ENCODE measurements around the gene CDK5RAP2.

The CDK5RAP2 gene

GRCh38 chr9:120603010-120603409, 23.0 kb upstream of the CDK5RAP2 start:
- Histone ChIP-seq H3K27ac (ENCODE audit: low read depth, low read length) (no peak overlapping the region), H3K79me1 (ENCODE audit: low read length) (no peaks in the 10 kb centered on the region), H3K27me3 (ENCODE audit: insufficient read depth, low read length) (no peaks in the 10 kb centered on the region), H3K9ac (ENCODE audit: low read length) (no peak overlapping the region), H2BK12ac (ENCODE audit: low read length) (no peak overlapping the region), H3K4me2 (ENCODE audit: low read length) (no peak overlapping the region), H3K36me3 (ENCODE audit: control insufficient read depth in 1 of 2, insufficient read depth in 2 of 2, low read length in 2 of 2) (no peaks in the 10 kb centered on the region), H3K4ac (ENCODE audit: low read depth, low read length) (no peak overlapping the region), H3K79me2 (ENCODE audit: control insufficient read depth, insufficient read depth, low read length, poor library complexity) (no peaks in the 10 kb centered on the region), H3K18ac (ENCODE audit: low read length) (no peak overlapping the region), H2AK5ac (ENCODE audit: low read length) (no peak overlapping the region), H3K4me1 (ENCODE audit: control insufficient read depth in 1 of 2, insufficient read depth in 2 of 2, low read length in 2 of 2) (no peaks in the 10 kb centered on the region), H2BK5ac (ENCODE audit: low read depth, low read length, poor library complexity) (no peak overlapping the region), H4K12ac (ENCODE audit: low read depth, low read length) (no peak overlapping the region), H4K8ac (ENCODE audit: low read depth, low read length) (no peak overlapping the region), H3K14ac (ENCODE audit: low read length) (no peak overlapping the region), H2BK120ac (ENCODE audit: insufficient read depth, low read length, poor library complexity) (no peak overlapping the region), H3K23ac (ENCODE audit: low read length) (no peak overlapping the region), H3K4me3 (ENCODE audit: low read depth, low read length) (no peak overlapping the region), H2AFZ (ENCODE audit: insufficient read depth, low read length, poor library complexity) (no peak overlapping the region), H3K9me3 (ENCODE audit: insufficient read depth, low read depth, low read length) (peaks cover 3% of the 10 kb centered on the region), H4K91ac (ENCODE audit: low read depth, low read length) (no peak overlapping the region)
- DNase-seq = no peak
- WGBS (ENCODE audit: extremely low coverage, insufficient coverage, insufficient read length) = no CpG with 5 or more reads among the region's 1 CpG

- no peak overlapping the region for H4K8ac ChIP-seq (ENCODE audit: low read depth, low read length)
- no peaks in the 10 kb centered on the region for H3K27me3 ChIP-seq (ENCODE audit: insufficient read depth, low read length)
- H3K27ac ChIP-seq (ENCODE audit: low read depth, low read length) = no peak overlapping the region
- no CpG with 5 or more reads among the region's 2 CpGs for WGBS (ENCODE audit: extremely low coverage, insufficient coverage, insufficient read length)
- H2BK12ac ChIP-seq (ENCODE audit: low read length) = no peak overlapping the region
- no peak for DNase-seq
- H4K12ac ChIP-seq (ENCODE audit: low read depth, low read length) = no peak overlapping the region
- H3K4me2 ChIP-seq (ENCODE audit: low read length) = no peak overlapping the region
- H2AK5ac ChIP-seq (ENCODE audit: low read length) = no peak overlapping the region
- no peaks in the 10 kb centered on the region for H3K79me2 ChIP-seq (ENCODE audit: control insufficient read depth, insufficient read depth, low read length, poor library complexity)
- no peak overlapping the region for H2BK5ac ChIP-seq (ENCODE audit: low read depth, low read length, poor library complexity)
- no peaks in the 10 kb centered on the region for H3K4me1 ChIP-seq (ENCODE audit: control insufficient read depth in 1 of 2, insufficient read depth in 2 of 2, low read length in 2 of 2)
- H3K9ac ChIP-seq (ENCODE audit: low read length) = no peak overlapping the region
- H3K14ac ChIP-seq (ENCODE audit: low read length) = no peak overlapping the region
- H2BK120ac ChIP-seq (ENCODE audit: insufficient read depth, low read length, poor library complexity) = no peak overlapping the region
- no peak overlapping the region for H3K18ac ChIP-seq (ENCODE audit: low read length)
- no peak overlapping the region for H2AFZ ChIP-seq (ENCODE audit: insufficient read depth, low read length, poor library complexity)
- no peak overlapping the region for H4K91ac ChIP-seq (ENCODE audit: low read depth, low read length)
- no peak overlapping the region for H3K4ac ChIP-seq (ENCODE audit: low read depth, low read length)
- H3K9me3 ChIP-seq (ENCODE audit: insufficient read depth, low read depth, low read length) = no peaks in the 10 kb centered on the region
- no peaks in the 10 kb centered on the region for H3K79me1 ChIP-seq (ENCODE audit: low read length)
- no peaks in the 10 kb centered on the region for H3K36me3 ChIP-seq (ENCODE audit: control insufficient read depth in 1 of 2, insufficient read depth in 2 of 2, low read length in 2 of 2)
- no peak overlapping the region for H3K23ac ChIP-seq (ENCODE audit: low read length)
- no peak overlapping the region for H3K4me3 ChIP-seq (ENCODE audit: low read depth, low read length)
Measured at GRCh38 chr9:120593955-120594277, 13.9 kb upstream of the CDK5RAP2 start.

GRCh38 chr9:120593250-120593954, 13.4 kb upstream of the CDK5RAP2 start:
- H2AFZ ChIP-seq (ENCODE audit: insufficient read depth, low read length, poor library complexity) = no peak overlapping the region
- no peaks in the 10 kb centered on the region for H3K9me3 ChIP-seq (ENCODE audit: insufficient read depth, low read depth, low read length)
- H3K4me1 ChIP-seq (ENCODE audit: control insufficient read depth in 1 of 2, insufficient read depth in 2 of 2, low read length in 2 of 2) = no peaks in the 10 kb centered on the region
- no CpG with 5 or more reads among the region's 5 CpGs for WGBS (ENCODE audit: extremely low coverage, insufficient coverage, insufficient read length)
- H3K79me1 ChIP-seq (ENCODE audit: low read length) = no peaks in the 10 kb centered on the region
- H3K4me2 ChIP-seq (ENCODE audit: low read length) = no peak overlapping the region
- no peak overlapping the region for H2AK5ac ChIP-seq (ENCODE audit: low read length)
- H3K23ac ChIP-seq (ENCODE audit: low read length) = no peak overlapping the region
- no peak overlapping the region for H2BK12ac ChIP-seq (ENCODE audit: low read length)
- no peaks in the 10 kb centered on the region for H3K79me2 ChIP-seq (ENCODE audit: control insufficient read depth, insufficient read depth, low read length, poor library complexity)
- no peak overlapping the region for H3K9ac ChIP-seq (ENCODE audit: low read length)
- H4K12ac ChIP-seq (ENCODE audit: low read depth, low read length) = no peak overlapping the region
- no peak overlapping the region for H2BK5ac ChIP-seq (ENCODE audit: low read depth, low read length, poor library complexity)
- no peak overlapping the region for H3K18ac ChIP-seq (ENCODE audit: low read length)
- H2BK120ac ChIP-seq (ENCODE audit: insufficient read depth, low read length, poor library complexity) = no peak overlapping the region
- no peak overlapping the region for H3K27ac ChIP-seq (ENCODE audit: low read depth, low read length)
- H3K4ac ChIP-seq (ENCODE audit: low read depth, low read length) = no peak overlapping the region
- no peaks in the 10 kb centered on the region for H3K36me3 ChIP-seq (ENCODE audit: control insufficient read depth in 1 of 2, insufficient read depth in 2 of 2, low read length in 2 of 2)
- H3K4me3 ChIP-seq (ENCODE audit: low read depth, low read length) = no peak overlapping the region
- H3K14ac ChIP-seq (ENCODE audit: low read length) = no peak overlapping the region
- no peak for DNase-seq
- no peak overlapping the region for H4K8ac ChIP-seq (ENCODE audit: low read depth, low read length)
- no peak overlapping the region for H4K91ac ChIP-seq (ENCODE audit: low read depth, low read length)
- H3K27me3 ChIP-seq (ENCODE audit: insufficient read depth, low read length) = no peaks in the 10 kb centered on the region

- Histone ChIP-seq H3K9ac (ENCODE audit: low read length) (no peak overlapping the region), H3K27ac (ENCODE audit: low read depth, low read length) (no peak overlapping the region), H3K4me3 (ENCODE audit: low read depth, low read length) (no peak overlapping the region), H2BK5ac (ENCODE audit: low read depth, low read length, poor library complexity) (no peak overlapping the region), H3K79me1 (ENCODE audit: low read length) (no peaks in the 10 kb centered on the region), H3K36me3 (ENCODE audit: control insufficient read depth in 1 of 2, insufficient read depth in 2 of 2, low read length in 2 of 2) (no peaks in the 10 kb centered on the region), H4K8ac (ENCODE audit: low read depth, low read length) (no peak overlapping the region), H3K4me2 (ENCODE audit: low read length) (no peak overlapping the region), H2AK5ac (ENCODE audit: low read length) (no peak overlapping the region), H3K4me1 (ENCODE audit: control insufficient read depth in 1 of 2, insufficient read depth in 2 of 2, low read length in 2 of 2) (no peaks in the 10 kb centered on the region), H3K14ac (ENCODE audit: low read length) (no peak overlapping the region), H4K12ac (ENCODE audit: low read depth, low read length) (no peak overlapping the region), H3K9me3 (ENCODE audit: insufficient read depth, low read depth, low read length) (no peaks in the 10 kb centered on the region), H2AFZ (ENCODE audit: insufficient read depth, low read length, poor library complexity) (no peak overlapping the region), H3K79me2 (ENCODE audit: control insufficient read depth, insufficient read depth, low read length, poor library complexity) (no peaks in the 10 kb centered on the region), H2BK12ac (ENCODE audit: low read length) (no peak overlapping the region), H3K4ac (ENCODE audit: low read depth, low read length) (no peak overlapping the region), H3K18ac (ENCODE audit: low read length) (no peak overlapping the region), H3K27me3 (ENCODE audit: insufficient read depth, low read length) (no peaks in the 10 kb centered on the region), H2BK120ac (ENCODE audit: insufficient read depth, low read length, poor library complexity) (no peak overlapping the region), H3K23ac (ENCODE audit: low read length) (no peak overlapping the region), H4K91ac (ENCODE audit: low read depth, low read length) (no peak overlapping the region)
- DNase-seq = no peak
- WGBS (ENCODE audit: extremely low coverage, insufficient coverage, insufficient read length) = no CpG with 5 or more reads among the region's 8 CpGs
Measured at GRCh38 chr9:120592210-120592609, 12.2 kb upstream of the CDK5RAP2 start.
